ENCODE results near the gene ELF3.
"Not testable (repeated sequence)": the region's sequence is repeated elsewhere in the genome, so short reads cannot be mapped to it uniquely, and the experiment has no call there.

ELF3 gene

GRCh38 chr1:202036595-202037387, 26.4 kb downstream of the ELF3 start:
- DNase-seq, result no peak

- DNase-seq, result no peak
Measured at GRCh38 chr1:202037706-202038296, 27.4 kb downstream of the ELF3 start.

GRCh38 chr1:202038688-202039346, 28.4 kb downstream of the ELF3 start:
- no peak for DNase-seq

- no peak for DNase-seq
Measured at GRCh38 chr1:202045705-202046104, 35.3 kb downstream of the ELF3 start.

GRCh38 chr1:202046227-202046626, 35.8 kb downstream of the ELF3 start:
- no peak for DNase-seq

- DNase-seq, result no peak
Measured at GRCh38 chr1:202046748-202047708, 36.6 kb downstream of the ELF3 start.

- no peak for DNase-seq
Measured at GRCh38 chr1:202047977-202048376, 37.6 kb downstream of the ELF3 start.

- DNase-seq, result no peak
Measured at GRCh38 chr1:202049129-202049528, 38.7 kb downstream of the ELF3 start.

GRCh38 chr1:202054094-202054493, 43.7 kb downstream of the ELF3 start:
- DNase-seq, result no peak

GRCh38 chr1:202054673-202055072, 44.3 kb downstream of the ELF3 start:
- DNase-seq, result not testable (repeated sequence)

GRCh38 chr1:202056644-202057334, 46.4 kb downstream of the ELF3 start:
- DNase-seq, result no peak

GRCh38 chr1:202057335-202057704, 46.9 kb downstream of the ELF3 start:
- DNase-seq, result not testable (repeated sequence)

GRCh38 chr1:202058001-202058908, 47.9 kb downstream of the ELF3 start:
- DNase-seq, result no peak

- no peak for DNase-seq
Measured at GRCh38 chr1:202061055-202061454, 50.7 kb downstream of the ELF3 start.

- not testable (repeated sequence) for DNase-seq
Measured at GRCh38 chr1:202061787-202062186, 51.4 kb downstream of the ELF3 start.

GRCh38 chr1:202062636-202063035, 52.2 kb downstream of the ELF3 start:
- not testable (repeated sequence) for DNase-seq

- no peak for DNase-seq
Measured at GRCh38 chr1:202063093-202063492, 52.7 kb downstream of the ELF3 start.

- not testable (repeated sequence) for DNase-seq
Measured at GRCh38 chr1:202064889-202065312, 54.5 kb downstream of the ELF3 start.

Data from T-helper 1 cell (primary cell).